HG03571 (cell line): ENCODE data around the gene PLCH2.

Experiments
- ATAC-seq: cut with Tn5 transposase; IDR thresholded peaks from one replicate; pipeline ENCODE4 v1.9.1; 2021; ENCODE audit not compliant: unreplicated experiment

Gene PLCH2, protein sequence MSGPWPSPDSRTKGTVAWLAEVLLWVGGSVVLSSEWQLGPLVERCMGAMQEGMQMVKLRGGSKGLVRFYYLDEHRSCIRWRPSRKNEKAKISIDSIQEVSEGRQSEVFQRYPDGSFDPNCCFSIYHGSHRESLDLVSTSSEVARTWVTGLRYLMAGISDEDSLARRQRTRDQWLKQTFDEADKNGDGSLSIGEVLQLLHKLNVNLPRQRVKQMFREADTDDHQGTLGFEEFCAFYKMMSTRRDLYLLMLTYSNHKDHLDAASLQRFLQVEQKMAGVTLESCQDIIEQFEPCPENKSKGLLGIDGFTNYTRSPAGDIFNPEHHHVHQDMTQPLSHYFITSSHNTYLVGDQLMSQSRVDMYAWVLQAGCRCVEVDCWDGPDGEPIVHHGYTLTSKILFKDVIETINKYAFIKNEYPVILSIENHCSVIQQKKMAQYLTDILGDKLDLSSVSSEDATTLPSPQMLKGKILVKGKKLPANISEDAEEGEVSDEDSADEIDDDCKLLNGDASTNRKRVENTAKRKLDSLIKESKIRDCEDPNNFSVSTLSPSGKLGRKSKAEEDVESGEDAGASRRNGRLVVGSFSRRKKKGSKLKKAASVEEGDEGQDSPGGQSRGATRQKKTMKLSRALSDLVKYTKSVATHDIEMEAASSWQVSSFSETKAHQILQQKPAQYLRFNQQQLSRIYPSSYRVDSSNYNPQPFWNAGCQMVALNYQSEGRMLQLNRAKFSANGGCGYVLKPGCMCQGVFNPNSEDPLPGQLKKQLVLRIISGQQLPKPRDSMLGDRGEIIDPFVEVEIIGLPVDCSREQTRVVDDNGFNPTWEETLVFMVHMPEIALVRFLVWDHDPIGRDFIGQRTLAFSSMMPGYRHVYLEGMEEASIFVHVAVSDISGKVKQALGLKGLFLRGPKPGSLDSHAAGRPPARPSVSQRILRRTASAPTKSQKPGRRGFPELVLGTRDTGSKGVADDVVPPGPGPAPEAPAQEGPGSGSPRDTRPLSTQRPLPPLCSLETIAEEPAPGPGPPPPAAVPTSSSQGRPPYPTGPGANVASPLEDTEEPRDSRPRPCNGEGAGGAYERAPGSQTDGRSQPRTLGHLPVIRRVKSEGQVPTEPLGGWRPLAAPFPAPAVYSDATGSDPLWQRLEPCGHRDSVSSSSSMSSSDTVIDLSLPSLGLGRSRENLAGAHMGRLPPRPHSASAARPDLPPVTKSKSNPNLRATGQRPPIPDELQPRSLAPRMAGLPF (N-terminal part only)

DNA sequence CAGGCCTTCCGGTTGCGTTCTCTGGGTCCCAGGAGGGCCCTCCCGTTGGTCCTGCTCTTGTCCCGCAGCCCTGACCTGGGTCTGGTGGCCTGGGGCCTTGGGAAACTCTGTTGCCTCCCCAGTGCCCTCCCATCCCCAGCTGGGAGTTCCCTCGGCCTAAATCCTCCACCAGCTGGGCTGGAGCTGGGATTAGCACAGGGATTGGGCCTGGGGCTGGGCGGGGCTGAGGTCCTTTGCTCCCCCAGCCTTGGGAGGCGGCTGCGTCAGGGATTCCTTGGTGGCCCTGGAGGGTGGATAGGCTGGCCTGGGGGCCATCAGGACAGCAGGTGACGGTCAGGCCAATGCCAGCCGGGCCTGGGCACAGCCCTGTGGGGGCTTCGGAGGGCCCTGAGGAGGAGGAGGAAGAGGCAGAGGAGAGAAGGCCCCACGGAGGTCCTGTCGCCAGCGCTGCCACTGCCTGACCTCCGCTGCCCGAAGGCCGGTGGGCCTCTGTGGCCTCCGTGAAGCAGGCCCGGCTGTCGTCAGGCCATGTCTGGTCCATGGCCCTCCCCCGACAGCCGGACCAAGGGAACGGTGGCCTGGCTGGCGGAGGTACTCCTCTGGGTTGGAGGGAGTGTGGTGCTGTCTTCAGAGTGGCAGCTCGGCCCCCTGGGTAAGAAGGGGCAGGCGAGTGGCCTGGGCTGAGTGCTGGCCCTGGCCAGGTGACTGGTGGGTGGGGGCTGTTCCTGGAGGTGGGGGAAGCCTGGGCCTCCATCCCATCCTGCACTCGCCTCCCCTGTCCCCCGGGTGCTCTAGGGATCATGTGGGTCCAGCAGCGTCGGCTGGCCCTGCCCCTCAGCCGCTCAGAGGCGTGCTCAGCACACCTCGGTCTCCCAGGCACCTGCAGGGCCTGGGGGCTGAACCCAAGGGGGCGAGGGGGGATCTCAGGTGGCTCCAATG, at the start of gene PLCH2:
TSS of gene PLCH2 (plus strand) at position 229 of the 939 bp plus-strand sequence. CDS start at position 529, 300 bp downstream.
- no peak for ATAC-seq

DNA sequence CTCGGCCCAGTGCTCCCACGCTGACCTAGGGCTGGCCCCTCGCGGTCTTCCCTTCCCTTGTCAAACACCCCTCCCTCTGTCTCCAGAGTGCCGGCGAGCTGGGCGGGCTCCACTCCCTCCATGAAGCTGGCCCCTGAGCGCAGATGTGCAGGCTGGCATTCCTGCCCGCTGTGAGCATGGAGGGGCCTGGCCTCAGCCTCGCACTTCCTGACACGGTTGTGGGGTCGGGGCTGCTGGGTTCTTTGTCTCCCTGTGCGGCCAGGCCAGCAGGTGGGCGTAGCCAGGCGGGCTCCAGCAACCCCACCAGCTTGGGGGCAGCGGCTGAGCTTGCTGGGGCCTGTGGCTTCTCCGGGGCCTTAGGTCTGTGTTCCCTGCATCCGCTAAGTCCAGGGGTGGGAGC, 49.5 kb upstream of the PLCH2 start:
- ATAC-seq: no peak

DNA sequence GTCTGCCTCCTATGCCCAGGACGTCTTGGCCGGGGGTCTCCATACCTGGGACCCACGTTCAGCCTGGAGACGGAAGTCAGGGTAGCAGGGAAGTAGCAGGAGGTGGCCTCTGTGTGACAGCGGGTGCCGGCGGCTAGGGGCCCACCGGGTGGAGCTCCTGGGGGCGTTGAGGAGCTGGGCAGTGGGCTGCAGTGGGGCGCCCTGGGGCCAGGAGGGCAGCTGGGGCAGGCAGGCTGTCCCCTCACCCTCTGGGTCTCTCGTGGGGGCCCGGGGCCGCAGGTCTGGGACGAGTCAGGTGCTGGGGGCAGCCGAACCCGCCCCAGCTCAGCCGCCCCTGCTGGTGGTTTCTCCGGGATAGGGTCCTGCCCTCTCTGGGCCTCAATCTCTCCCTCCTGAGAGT, 49.0 kb upstream of the PLCH2 start:
- ATAC-seq: no peak

DNA sequence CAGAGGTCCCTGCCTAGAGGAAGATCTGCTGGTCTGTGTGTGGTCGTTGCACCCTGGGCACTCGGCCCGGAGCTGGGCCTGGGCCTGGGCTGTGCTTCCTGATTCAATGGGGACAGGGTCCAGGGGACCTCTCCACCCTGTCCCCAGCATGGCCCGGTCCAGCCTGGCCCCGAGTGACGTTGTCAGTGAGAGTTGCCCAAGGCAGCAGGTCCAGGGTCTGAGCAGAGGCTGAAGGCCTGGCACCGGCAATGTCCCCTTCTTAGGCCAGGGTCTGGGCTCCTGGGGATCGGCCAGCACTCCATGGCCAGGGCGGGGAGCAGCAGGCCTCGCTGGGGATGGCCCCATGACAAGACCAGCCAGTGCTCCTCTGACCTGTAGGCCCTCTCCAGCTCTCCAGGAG, 48.1 kb upstream of the PLCH2 start:
- no peak for ATAC-seq

DNA sequence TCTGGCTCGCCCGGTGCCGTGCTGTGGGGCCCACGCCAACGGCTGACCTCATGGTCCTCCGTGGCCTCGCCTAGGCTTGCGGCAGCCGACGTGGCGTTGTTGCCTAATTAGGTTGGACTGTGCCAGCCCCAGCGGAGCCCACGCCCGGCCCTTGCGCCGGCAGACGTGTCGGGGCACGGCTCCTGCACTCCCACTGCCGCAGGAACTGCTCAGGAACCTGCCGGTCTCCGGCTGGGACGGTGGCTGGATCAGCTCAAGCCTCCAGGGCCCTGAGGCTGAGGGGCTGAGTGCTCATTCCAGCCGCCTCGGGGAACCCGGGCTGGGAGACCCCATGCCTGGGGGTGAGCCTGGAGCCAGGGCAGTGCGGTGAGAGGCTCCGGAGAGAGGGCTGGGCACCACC, 47.6 kb upstream of the PLCH2 start:
- no peak for ATAC-seq

DNA sequence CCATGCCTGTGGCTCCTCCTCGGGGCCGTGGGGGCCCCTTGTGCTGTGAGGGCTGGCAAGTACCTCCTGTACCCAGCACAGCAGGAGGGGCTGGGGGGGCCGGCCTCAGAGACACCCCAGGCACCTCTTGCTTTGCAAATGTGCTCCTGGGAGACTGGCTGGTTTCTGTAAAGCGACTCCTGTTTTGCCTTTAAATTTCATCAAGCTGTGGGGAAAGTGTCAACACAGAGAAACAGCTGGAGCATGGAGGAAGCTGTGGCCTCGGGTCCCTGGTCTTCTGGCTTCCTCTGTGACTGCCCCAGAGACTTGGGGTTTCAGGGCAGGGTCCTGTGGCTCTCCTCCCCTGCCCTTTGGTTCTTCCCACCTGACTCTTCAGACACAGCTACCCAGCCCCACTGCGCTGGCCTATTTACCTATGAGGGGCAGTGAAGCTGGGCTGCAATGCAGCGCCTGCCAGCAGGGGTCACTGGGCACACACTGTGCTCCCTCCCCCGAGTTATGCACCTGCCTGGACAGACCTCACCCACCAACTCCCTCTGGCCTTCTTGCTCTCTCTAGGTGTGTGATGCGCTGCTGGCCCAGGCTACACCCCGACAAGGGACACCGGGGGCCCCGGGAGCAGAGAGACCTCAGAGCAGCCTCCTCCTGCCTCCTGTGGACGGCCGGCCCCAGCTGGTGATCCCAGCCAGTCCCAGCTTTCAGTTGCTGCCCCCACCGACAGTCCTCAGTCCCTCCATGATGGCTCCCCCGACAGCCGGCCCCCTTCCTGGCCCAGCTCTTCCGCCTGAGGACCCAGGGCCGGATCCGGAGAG, 46.1 kb upstream of the PLCH2 start:
- no peak for ATAC-seq

DNA sequence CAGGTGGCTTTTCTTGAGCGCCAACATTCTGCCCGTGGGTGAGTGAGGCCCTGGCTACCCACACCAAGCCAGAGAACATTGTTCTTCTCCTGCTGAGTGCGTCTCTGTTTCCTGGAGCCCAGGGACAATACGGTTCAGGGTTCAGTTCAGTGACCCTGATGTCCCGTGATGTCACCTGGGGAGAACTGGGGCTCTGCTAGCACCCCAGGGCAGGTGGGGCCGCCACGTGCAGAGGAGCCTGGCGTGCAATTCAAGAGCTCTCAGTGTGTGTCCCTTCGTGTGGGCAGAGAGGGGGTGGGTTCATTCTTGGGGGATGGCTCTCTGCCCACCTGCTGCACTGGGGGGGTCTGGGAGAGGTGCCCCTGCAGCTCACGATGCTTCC, 45.5 kb upstream of the PLCH2 start:
- ATAC-seq: no peak

DNA sequence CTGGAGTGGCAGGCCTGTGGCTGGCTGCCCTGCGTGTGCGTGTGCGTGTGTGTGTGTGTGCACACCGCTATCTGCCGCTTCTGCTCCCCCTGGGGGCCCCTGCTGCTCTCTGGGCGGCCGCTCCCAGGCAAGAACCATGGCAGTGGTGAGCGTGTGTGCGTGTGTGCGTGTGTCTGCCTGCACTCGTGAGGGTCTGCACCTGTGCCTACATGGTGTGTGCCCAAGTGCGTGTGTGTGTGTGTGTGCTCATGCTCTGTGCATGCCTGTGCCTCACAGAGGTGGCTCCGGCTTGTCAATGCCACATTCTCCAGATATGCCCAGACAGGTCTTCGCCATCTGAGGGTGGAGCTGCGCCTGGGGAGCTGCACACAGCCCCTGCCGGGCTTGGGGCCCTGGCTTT, 45.0 kb upstream of the PLCH2 start:
- ATAC-seq: no peak

DNA sequence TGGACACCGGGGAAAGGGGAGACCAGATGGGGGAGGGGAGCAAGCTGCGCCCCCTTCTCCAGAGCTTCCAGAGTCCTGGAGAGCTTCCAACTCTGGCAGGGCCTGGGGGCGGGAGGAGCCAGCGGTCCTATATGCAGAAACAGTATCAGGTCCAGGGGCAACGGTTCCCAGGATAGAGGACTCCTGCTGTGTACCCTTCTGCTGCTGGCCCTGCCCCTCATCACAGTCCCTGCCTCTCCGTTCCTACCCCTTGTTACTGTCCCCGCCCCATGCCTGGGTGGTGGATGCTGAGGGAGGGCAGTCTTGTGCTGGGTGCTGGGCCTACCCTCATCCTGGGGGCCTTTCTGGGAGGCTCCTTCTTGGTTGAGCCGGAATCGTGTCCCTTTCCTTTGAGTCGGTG, 44.6 kb upstream of the PLCH2 start:
- ATAC-seq: no peak

DNA sequence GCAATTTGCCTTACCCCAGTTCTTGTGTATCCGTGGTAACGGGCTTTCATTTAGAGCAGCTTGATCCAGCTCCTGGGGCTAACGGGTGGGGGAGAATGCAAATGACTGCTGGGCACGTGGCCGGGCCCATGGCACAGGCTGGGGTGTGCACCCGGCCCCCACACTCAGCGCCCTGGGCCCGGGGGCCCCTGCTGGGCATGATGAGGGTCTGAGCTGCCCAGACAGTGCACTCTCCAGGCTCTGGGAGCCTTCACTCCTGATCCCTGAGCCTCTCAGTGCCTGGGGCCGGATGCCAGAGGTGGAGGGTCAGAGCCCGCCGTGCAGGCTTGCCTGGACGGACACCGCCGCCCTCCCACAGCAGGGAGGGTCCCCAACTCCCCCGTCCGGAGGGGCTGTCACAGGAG, 43.6 kb upstream of the PLCH2 start:
- no peak for ATAC-seq

DNA sequence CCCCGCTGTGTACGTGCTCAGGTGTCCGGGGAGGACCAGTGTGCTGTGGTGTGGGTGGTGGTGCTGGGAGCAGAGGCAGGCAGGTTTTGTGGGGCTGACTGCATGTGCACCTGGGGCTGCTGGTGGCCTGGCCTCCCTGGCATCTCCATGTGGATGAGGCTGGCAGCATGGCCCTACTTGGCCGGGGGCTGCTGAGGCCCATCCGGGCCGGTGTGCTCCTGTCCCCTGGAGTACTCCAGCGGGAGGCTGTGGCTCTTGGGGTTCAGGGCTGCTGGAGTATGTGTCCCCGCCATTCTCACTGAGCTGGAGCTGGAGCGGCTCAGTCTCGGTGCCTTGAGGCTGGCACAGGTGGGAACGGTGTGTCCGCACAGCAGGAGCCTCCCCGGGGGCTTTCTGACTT, 42.9 kb upstream of the PLCH2 start:
- no peak for ATAC-seq

DNA sequence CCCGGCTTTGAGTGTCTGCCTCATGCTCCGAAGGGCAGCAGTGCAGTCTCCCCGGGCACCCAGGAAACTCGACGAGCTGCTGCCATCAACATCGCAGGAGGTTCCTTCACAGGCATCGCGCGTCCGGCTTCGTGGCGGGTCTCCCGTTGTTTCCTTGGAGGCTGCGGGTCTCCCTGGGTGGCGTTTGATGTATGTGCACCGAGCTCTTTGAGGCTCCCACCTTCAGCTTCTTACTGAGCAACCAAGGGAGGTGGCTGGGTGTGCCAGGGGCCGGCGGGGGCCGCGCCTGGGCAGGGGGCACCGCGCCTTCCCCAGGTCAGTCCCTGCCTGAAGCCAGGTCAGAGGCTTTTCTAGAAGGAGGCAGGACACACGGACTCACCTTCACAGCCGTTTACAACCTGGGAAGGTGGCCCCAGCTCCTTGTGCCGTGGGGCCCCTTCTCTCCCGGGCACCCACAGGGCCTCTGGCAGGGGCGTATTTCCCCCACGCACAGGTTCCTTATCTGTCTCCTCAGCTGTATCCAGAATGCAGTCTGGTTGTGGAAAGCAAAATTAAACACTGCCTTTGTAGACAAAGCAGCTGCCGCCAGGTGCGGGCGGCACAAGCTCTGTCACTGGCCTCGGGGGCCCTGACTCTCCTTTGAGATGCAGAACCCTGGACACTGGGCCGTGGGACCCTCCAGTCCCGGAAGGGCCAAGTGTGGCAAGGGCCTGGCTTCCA, 42.0 kb upstream of the PLCH2 start:
- no peak for ATAC-seq

DNA sequence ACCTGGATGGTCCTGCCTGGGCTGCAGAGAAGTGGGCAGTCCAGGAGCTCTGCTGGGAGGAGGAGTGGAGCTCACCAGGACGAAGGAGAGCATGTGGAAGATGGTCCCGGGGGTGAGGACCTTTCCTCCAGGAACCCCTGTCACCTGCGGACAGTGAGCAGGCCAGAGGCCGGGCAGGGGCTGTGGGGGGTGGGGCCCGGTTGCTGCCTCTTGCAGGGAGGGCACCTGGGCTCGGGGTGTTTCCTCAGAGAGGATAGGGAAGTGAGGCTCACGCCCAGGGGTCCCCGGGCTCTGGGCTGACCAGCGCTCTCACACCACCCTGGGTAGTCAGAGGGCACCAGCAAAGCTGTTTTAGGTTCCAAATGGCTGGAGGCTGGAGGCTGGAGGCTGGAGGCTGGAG, 41.0 kb upstream of the PLCH2 start:
- no peak for ATAC-seq

DNA sequence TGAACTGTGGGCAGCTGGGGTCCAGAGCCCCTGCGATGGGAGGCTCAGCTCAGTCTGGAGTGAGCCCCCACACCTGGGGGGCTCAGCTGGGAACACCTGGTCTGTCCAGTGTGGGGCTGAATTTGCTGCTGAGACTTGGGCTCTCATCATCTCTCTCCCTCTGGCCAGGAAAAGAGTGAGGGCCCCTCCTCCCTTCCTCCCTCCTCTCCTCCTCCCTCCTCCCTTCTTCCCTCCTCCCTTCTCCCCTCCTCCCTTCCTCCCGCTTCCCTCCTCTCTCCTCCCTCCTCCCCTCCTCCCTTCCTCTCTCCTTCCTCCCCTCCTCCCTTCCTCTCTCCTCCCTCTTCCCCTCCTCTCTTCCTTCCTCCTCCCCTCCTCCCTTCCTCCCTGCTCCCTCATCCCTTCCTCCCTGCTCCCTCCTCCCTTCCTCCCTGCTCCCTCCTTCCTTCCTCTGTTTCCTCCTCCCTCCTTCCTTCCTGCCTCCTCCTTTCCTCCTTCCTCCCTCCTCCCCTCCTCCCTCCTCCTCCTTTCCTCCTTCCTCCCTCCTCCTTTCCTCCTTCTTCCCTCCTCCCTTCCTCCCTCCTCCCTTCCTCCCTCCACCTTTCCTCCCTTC, 40.2 kb upstream of the PLCH2 start:
- ATAC-seq: no peak

DNA sequence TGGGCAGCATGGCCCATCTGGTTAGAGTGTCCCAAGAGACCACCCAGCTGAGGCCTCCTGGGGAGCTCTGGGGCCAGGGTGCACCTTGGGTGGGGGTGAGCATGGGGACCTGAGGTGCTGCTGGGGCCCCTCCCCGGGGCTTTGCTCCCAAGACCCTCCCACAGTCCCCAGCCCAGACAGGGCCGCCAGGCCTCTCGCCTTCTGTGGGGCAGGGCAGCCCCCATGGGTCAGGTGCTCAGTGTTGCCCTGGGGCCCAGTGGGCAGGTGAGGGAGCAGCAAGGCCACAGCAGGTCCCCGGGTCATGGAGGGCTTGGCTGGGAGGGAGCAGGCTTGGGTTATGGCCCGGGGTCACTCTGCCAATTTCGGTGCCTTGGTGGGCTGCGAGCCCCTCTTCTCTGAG, 39.2 kb upstream of the PLCH2 start:
- no peak for ATAC-seq

DNA sequence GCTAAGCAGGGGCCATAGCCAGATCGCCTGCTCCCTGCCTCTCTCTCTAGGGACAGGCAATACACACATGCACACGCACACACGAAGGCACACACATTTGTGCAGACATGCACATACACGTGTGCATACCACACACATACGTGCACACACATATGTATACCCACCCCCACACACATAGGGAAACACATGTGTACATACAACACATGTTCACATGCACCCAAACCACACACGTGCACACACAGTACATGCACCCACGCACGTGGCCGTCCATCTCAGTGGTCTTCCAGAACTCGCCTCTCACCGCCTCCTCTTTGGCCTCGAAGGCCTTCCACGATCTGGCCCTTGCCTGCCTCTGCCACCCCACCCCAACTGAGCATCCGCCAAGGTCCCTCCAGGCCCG, 38.5 kb upstream of the PLCH2 start:
- ATAC-seq: no peak

DNA sequence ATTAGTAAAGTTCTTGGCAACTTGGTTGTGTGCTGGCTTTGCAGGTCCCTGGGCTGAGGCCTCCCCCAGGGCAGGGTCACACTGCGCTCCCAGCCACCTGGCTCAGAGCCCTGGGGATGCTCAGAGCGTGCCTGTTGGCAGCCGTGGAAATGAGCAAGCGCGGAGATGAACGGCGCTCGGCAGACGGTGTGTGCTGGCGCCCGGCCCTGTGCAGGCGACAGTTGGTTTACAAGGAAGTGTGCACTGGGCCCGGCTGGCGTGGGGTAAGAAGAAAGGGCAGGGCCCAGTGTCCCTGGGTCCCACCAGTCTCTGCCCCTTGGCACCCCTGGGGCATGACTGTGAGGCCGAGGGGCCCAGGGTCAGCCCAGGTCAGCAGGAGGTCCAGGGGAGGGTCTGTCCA, 38.1 kb upstream of the PLCH2 start:
- no peak for ATAC-seq

DNA sequence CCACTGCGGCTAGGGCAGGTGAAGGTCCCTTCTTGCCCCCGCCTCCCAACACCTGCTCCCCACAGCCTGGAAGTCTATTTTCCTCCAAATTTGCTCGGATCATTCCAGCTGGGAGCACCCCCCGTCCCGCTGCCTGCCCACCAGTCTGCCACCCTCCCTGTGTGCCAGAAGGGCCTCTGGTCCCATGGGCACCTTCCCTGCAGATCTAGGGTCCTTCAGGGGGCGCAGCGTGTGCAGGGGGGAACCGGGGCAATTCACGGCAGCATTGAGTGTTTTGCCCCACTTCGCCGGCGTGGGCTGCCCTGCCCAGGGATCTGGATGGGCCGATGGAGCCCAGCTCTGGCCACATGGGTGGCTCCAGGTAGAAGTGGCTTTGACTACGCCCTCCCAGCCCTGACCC, 37.4 kb upstream of the PLCH2 start:
- ATAC-seq: no peak

DNA sequence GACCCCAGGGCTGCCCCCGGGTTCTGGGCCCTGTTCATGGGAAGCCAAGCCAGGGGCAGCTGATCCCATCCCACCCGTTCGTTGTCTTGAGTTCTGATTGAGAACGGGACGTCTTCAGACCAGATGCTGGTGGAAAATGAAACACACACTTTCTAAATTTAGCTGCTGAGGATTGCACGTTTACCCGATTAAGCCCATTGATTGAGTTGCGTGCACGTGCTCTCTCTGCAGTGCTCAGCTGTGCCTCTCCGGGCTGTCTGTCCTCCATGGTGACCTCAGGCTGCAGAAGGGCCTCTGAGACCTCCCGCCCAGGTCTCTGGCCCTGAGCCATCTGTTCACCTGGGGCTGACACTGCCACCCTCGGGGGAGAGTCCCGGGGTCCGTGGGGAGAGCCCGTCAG, 36.7 kb upstream of the PLCH2 start:
- ATAC-seq: no peak
